Astrocyte of the cerebellum (primary cell): Measurements from ENCODE around the gene VPS13D.

Experiments used
- DNase-seq: peaks from one replicate; pipeline ENCODE4 v3.0.0-alpha.2; 2011; ENCODE audit warnings: low read depth
- H3K4me3 ChIP-seq: 2 replicates; pipeline ENCODE4 v1.5.1; 2011; ENCODE audit warnings: mild to moderate bottlenecking, low read depth, low read length, moderate library complexity
- CTCF ChIP-seq: IDR thresholded peaks from 2 replicates; pipeline ENCODE4 v1.5.1; 2012; ENCODE audit warnings: low read length, low read depth, moderate library complexity, mild to moderate bottlenecking; ENCODE audit errors: missing control alignments
- in situ Hi-C: cut with HindIII; loops from 2 replicates; pipeline ENCODE4 v1.10.0; 2017; ENCODE audit warnings: low sequenced_read_pairs

VPS13D gene

DNA sequence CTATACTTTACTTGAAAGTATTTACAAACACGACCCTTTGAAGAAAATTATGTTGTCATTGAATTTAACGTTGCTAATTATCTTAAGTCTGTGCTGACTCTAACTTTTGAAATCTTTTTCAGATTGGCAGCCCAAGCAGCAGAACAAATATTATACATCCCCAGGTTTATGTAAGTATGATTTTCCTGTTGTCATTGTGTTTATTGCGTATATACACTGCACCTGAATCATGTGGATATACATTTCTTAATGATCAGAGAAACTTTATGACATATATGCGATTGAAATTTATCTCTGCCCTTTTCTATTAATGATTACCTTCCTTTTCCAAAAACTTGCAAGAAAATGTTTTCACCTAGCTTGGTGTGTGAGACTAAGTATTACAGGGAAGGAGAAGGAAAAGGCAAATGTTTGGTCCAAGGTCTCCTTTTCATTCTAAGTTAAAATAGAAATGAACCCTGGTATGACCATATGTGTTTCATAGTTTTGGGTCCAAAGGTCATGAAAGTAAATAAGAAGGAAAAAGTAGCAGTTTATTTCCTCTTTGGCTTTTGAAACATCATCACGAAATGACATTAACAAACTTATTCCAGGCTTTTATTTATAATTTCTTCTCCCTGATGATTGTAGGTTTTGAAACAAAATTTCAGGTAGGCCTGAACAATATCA is 116.8 kb downstream of the VPS13D start:
- no peak overlapping the region for H3K4me3 ChIP-seq
- DNase-seq: no peak
- no peak for TF ChIP-seq CTCF
- in situ Hi-C loops: no loop called here

GRCh38 chr1:12348113-12348512 is 118.3 kb downstream of the VPS13D start:
- in situ Hi-C loops: no loop called here
- no peak overlapping the region for H3K4me3 ChIP-seq
- no peak for TF ChIP-seq CTCF
- no peak for DNase-seq

DNA sequence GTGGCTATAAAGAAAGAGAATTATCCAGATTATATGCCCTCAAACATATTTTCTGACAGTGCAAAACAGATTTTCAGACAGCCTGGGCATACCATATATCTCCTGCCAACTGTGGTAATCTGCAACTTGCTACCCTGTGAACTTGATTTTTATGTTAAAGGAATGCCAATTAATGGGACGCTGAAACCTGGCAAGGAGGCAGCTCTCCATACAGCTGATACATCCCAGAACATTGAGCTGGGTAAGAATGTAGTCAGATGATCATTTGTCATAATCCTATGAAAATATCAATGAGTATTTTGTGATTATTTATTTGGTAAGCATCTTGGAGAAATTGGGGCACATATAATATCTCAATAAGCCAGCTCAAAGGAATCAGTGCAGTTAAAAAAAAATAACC is 124.2 kb downstream of the VPS13D start:
- in situ Hi-C loops: no loop called here
- TF ChIP-seq CTCF: no peak
- no peak overlapping the region for H3K4me3 ChIP-seq
- no peak for DNase-seq

DNA sequence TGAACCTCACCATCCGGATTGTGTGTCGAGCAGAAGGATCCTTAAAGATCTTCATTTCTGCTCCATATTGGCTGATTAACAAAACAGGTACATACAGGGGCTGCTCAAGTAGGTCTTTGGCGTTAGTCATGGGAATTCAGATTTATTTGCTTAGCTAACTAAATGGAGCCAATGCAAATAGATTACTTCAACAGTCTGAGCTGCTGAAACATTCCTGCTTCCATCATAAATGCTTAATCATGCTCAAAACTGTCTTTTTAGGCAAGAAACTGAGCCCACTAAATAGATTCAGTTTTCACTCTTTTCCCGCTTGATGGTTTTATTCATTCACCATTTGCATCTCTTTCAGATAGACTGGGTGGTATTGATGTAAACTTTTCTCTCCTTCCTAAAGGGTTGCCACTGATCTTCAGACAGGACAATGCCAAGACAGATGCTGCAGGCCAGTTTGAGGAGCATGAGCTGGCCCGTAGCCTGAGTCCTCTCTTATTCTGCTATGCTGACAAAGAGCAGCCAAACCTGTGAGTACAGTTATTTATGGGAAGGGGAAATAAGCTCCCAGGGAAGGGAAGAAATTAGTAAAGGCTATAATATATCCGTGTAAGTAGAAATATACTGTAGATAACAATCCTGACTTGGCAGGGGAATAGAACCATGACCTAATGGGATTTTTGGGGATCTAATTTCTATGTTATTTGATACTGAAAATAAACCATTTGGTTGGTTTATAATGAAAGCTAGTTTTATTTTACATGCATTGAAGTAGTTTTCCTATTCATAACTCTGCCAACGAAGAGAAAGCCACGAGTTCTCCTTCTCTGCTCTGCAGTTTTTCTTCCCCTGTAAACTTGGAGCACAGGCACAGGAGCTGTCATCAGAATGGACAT is 126.4 kb downstream of the VPS13D start:
- peak; percentile 20 for DNase-seq
- in situ Hi-C loops: no loop called here
- TF ChIP-seq CTCF: no peak
- H3K4me3 ChIP-seq: no peak overlapping the region

DNA sequence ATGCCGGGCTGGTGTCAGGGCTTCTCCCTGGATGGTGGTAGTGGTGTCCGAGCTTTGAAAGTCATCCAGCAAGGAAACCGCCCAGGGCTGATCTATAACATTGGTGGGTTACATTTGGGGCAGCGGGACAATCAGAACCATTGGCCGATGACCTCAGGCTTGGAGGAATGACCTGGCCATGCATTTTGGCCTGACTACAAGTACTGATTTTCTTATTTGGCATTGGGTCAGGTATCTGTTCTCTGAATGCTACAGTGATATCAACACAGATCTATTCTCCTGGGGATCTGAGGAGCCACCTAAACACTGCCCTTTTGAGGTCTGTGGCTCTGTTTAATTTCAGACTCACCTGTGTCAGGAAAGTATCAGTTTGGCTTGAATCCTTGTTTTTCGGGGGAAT is 128.7 kb downstream of the VPS13D start:
- TF ChIP-seq CTCF: no peak
- H3K4me3 ChIP-seq: no peak overlapping the region
- in situ Hi-C loops: no loop called here
- DNase-seq: no peak

DNA sequence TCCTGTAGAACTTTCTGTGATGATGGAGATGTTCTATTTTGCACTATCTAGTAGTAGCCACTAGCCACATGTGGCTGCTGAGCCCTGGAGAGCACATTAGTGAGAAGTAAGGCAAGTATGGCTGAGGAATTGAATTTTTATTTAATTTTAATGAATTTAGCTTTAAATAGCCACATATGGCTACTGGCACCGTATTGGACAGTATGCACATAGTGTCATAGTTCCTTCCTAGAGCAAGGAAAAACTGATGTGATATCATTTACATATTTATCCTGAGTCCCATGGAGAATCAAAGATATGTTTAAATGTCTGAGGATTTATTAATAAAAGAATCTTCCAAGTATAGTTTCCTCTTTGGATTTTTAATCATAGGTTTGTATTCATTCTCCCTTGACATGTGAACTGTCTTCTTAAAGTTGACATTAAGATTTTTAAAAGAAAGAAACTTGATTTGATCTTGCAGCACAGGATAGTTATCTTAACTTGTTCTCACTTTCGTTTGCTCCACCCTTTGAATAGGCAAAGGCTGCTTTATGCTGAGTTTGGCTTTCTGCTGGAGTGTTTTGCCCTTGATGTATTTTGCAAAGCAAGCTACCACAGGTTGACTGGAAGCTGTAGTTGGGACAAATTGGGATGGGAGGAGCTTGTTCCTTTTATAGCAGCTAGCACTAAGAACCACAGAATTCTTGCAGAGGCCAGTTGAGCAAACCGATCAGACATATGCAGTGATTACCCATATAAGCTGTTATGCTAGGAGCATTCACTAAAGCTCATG is 129.7 kb downstream of the VPS13D start:
- no peak for TF ChIP-seq CTCF
- in situ Hi-C loops: no loop called here

More for the DNA sequence above, 129.7 kb downstream of the VPS13D start:
- H3K4me3 ChIP-seq: no peak overlapping the region
- no peak for DNase-seq
